ENCODE data around the gene BTK.
"Not testable (repeated sequence)": the region's sequence is repeated elsewhere in the genome, so short reads cannot be mapped to it uniquely, and the experiment has no call there.

BTK gene

GRCh38 chrX:101337776-101338271, 48.2 kb downstream of the BTK start:
- DNase-seq = no peak

GRCh38 chrX:101334310-101334709, 51.7 kb downstream of the BTK start:
- DNase-seq = not testable (repeated sequence)

GRCh38 chrX:101326600-101326999, 59.4 kb downstream of the BTK start:
- DNase-seq = not testable (repeated sequence)

GRCh38 chrX:101303790-101304189, 82.2 kb downstream of the BTK start:
- no peak for DNase-seq
